ENCODE results near the gene MEGF11.

Gene MEGF11

DNA sequence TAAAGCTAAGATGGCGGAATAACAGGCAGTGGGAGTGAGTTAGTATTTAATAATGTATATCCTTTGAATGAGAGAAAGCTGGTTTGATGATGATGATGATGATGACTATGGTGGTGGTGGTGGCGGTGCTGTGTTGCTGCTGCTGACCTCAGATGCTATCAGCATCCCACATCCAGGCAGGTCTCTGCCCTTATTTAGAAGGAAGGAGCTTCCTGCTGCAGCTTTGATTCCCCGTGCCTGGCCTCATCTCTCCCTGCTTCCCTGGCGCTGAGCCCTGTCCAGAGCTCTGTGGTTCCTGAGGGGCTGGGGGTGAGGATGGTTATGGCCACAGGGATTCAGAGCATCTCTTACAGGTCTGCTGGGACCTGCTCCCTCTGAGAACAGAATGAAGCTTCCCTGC lies 311.1 kb downstream of the MEGF11 start:
- no peak for DNase-seq (ENCODE audit: low read depth)

DNA sequence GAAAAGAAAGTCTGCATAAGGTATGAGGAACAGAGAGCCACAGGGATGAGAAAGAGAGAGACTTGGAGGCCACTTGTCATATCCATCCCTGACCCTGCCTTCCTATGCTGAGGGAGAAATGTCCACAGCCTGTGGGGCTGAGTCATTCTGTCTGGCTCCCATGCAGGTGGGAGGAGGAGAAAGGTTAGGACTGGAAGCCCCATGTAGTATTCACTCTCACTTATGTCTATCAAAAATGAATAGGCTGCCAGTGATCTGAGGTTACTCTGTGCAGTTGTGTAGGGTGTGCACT lies 313.0 kb downstream of the MEGF11 start:
- DNase-seq (ENCODE audit: low read depth), result no peak

- peak; percentile 72 for DNase-seq (ENCODE audit: low read depth)
These were observed 313.5 kb downstream of the MEGF11 start for GRCh38 chr15:65939901-65940617.

DNA sequence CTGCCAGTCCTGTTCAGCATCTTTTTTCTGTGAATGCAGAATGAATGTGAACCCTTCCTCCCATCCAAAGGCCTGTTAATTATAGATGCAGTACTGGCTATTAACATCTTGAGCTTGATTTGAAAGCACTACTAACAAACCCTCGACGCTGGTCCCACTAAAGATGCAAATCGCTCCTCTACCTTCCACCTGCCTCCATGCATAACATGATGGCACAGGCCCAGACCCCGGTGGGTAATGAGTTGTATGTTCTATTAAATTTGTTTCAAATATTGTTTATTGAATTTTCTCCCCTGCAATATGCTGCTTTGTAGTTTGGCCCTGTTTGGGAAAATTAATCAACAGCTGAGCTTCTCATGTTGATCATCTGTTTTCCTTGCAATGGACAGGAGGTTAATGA lies 314.9 kb downstream of the MEGF11 start:
- no peak for DNase-seq (ENCODE audit: low read depth)

GRCh38 chr15:65937476-65937875 lies 316.1 kb downstream of the MEGF11 start:
- no peak for DNase-seq (ENCODE audit: low read depth)

DNA sequence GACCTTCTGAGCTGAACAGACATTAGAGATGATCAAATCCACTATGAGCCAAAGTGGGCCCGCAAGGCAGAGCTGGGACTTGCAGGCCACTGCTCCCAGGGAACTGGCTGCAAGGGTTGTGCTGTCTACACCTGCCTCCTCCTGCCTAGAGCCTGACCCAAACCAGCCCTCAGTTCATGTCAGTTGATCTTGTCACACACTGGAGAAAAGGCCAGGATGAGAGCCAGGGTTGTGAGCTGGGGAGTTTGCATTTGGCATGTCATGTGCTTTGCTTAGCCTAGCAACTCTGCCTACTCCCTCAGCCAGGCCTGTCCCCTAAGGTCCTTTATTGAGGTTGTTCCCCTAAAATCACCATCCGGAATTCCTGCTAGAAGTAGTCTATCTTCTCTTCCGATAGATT lies 316.5 kb downstream of the MEGF11 start:
- no peak for DNase-seq (ENCODE audit: low read depth)

- DNase-seq (ENCODE audit: low read depth), result no peak
These were observed 317.3 kb downstream of the MEGF11 start for GRCh38 chr15:65936282-65936681.

- no peak for DNase-seq (ENCODE audit: low read depth)
These were observed 318.2 kb downstream of the MEGF11 start for GRCh38 chr15:65935391-65935790.

- no peak for DNase-seq (ENCODE audit: low read depth)
These were observed 322.3 kb downstream of the MEGF11 start for GRCh38 chr15:65931221-65931620.

DNA sequence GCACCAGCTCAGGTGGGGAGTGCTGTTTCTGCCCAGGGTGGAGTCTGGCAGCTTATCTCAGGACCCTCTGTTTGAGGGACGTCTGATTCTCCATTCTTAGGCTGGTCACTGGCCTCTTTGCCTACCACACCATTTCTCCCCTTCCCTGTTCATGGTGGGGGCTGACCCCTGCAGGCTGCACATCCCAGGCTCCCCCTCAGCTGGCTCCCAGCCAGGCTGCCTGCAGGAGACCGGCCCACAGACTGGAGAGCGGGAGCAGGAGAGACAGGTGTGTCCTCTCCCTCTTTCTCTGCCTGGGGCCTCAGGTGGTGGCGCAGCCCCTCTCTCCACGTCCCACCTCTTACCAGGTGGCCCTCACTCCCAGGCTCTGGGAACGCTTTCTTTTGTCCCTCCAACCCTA lies 323.4 kb downstream of the MEGF11 start:
- no peak for DNase-seq (ENCODE audit: low read depth)

DNA sequence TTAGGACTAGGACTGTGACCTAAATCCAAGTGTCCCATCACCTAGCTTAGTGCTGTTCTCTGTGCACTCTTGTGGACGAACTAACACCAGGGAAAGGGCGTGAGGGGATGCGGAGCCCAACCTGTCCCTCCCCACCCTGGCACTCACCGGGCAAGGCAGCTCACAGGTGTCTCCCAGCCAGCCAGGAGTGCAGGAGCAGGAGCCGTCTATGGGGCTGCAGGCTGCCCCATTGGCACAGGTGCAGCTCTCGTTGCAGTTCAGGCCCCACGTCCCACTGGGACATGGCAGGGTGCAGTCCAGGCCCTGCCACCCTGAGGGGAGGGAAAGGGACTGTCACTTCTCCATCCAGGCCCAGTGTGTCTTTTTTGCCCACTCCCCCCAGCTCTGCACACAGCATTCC lies 324.0 kb downstream of the MEGF11 start:
- DNase-seq (ENCODE audit: low read depth), result no peak

DNA sequence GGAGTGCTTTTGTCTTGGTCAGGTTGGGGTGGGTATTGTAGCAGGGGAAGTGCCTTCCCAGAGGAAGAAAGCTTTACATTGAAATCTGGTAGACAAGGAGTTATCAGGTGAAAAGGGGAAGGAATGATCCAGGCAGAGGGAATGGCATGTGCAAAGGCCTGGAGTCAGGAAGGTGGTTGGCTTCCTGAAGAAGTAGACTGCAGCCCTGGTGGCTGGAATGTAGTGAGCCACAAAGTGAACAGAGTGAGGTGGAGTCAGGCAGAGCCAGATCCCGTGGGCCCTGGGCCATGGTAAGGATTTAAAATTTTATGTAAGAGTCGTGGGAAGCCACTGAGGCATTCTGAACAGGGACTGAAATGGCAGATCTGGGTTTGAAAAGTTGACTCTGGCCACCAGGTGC lies 326.0 kb downstream of the MEGF11 start:
- DNase-seq (ENCODE audit: low read depth), result no peak

- no peak for DNase-seq (ENCODE audit: low read depth)
These were observed 326.7 kb downstream of the MEGF11 start for GRCh38 chr15:65926899-65927298.

GRCh38 chr15:65926459-65926858 lies 327.1 kb downstream of the MEGF11 start:
- no peak for DNase-seq (ENCODE audit: low read depth)

GRCh38 chr15:65925338-65925737 lies 328.2 kb downstream of the MEGF11 start:
- DNase-seq (ENCODE audit: low read depth), result no peak

DNA sequence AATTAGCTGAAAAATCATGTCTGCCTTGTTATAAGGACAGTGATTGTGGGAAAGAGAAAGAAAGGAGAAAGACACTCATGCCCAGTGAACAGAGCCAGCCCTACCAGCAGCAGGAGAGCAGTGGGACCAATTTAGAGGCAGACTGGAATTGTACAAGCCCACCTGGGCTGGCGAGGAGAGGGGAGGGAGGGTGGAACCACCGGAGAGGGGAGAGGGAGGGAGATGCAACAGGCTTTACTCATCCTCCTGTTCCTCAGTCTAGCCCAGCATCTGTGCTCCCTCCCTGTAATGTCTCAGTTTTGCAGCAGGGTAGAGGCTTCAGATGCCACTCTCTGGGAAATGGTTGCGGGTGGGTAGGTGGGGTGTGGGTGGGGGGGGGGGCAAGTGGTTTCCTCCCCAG lies 329.5 kb downstream of the MEGF11 start:
- no peak for DNase-seq (ENCODE audit: low read depth)

- no peak for DNase-seq (ENCODE audit: low read depth)
These were observed 330.3 kb downstream of the MEGF11 start for GRCh38 chr15:65923264-65923663.

DNA sequence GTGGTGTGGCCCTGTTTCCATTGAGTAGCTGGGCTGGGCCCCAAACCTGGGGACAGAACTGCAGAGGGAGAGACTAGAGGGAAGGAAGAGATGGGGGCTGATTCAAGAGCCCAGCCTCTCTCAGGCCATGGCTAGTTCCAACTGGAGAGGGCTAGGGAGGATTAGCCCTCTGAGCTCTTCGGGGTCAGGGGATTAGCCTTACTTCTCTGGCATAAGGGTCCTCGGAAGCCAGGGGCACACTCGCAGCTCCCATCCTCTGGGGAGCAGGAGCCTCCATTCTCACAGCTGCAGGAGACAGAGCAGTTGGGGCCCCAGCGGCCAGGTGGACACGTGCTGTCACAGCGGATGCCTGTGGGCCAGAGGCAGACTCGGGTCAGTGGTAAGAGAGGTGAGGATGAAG lies 330.9 kb downstream of the MEGF11 start:
- no peak for DNase-seq (ENCODE audit: low read depth)

- DNase-seq (ENCODE audit: low read depth), result no peak
These were observed 331.8 kb downstream of the MEGF11 start for GRCh38 chr15:65921780-65922179.

DNA sequence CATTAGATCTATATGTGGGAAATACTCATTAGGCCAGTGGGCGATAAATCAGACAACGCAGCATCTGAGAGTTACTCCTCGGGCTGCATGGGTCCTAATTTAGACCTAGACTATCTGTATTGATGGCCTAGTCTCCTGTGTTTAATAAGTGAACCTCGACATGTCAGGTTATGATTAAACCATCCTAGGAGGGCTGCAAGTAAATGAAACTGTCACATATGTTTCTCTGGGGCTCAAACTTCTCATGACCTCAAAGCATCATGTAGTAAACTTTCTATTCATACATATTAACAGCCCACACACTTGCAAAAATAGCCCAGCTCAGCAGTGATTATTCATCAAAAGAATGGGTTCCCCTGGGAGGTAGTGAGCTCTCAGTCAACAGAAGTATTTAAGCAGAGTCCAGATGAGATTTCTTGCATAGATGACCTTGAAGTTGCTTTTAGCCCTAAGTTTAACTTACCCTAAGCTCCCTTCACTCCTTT lies 332.7 kb downstream of the MEGF11 start:
- no peak for DNase-seq (ENCODE audit: low read depth)

DNA sequence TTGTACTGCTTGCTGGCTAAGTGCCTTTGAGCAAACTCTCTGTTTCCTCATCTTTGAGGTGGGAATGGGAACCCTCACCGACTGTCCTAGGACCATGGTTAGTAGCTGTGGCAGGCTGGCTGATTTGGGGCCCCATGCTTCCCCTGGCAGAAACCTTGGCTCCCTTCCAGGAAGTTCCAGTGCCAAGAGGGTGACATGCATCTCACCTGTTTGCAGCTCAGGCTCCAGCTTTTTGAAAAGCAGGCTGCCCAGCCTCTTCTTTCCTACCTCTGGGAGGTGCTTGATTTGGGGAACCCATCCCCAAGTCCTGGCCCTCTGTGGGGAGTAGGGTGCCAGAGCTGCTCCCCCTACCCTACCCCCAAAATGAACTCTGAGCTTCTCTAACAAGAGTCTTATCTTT lies 333.4 kb downstream of the MEGF11 start:
- DNase-seq (ENCODE audit: low read depth), result no peak

GRCh38 chr15:65919353-65919752 lies 334.2 kb downstream of the MEGF11 start:
- no peak for DNase-seq (ENCODE audit: low read depth)

- no peak for DNase-seq (ENCODE audit: low read depth)
These were observed 334.6 kb downstream of the MEGF11 start for GRCh38 chr15:65918945-65919344.

DNA sequence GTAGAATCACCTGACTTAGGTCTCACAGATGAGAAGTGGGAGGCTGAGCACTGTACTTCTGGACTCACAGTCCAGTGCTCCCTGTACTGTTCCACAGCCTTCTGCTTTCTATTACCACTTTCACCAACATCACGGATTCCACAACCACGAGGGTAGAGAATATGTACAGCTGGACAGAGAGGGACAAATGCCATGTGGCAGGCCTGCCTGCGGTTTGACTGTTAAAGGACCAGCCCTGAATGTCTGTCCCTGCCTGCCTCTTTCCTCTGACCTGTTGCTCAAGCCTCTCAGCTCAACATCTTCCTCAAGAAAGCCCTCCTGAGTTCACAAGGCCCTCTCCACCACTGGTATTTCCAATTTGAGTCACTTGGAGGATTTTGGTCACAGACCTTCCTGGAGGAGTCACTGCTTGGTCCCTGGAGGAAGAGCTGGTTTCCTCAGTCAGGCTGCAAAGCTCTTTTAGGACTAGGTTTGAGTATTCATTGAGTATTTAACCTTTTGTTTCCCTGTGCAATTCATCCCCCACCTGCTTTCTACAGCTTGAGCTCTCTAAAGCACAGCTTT lies 335.1 kb downstream of the MEGF11 start:
- DNase-seq (ENCODE audit: low read depth), result no peak
